Measurements from ENCODE around the gene SPHK1. TPM values are rescaled to one million over a fixed set of nuclear protein-coding genes. Genes with fewer than 3 reads are reported as not detected.

The SPHK1 gene
- total and polyA plus RNA-seq, 8 donors = 5.1 to 46.3 (median 10.2) TPM

- FAIRE-seq = no peak
- Histone ChIP-seq H3K36me3 (no peaks in the 10 kb centered on the region), H3K4me1 (peaks cover 0 to 14% (median 10%) of the 10 kb centered on the region in 3 donors), H3K27ac (peak overlapping the region; percentile 79 to 89 (median 83)), H3K9me3 (no peaks in the 10 kb centered on the region), H3K27me3 (no peaks in the 10 kb centered on the region), H3K4me3 (peak overlapping the region; percentile 38 to 77 (median 55))
- intact Hi-C loops (cut with DNase I) = no loop called here
- TF ChIP-seq CTCF (IDR thresholded peaks at IDR 0.05) = no peak
- peak; percentile 33 to 85 (median 52) for DNase-seq
- ATAC-seq = peak in 3 of 4 donors; percentile 27 to 37 (median 28)
- WGBS, 2 donors = 0 to 1% methylated on average over 65 of the region's 65 CpGs
These were observed 725 bp upstream of the SPHK1 start for GRCh38 chr17:76383546-76384221.

GRCh38 chr17:76384987-76385891 is 830 bp downstream of the SPHK1 start:
- no peak for TF ChIP-seq CTCF (IDR thresholded peaks at IDR 0.05)
- intact Hi-C loops (cut with DNase I) = loop anchor here in 1 of 3 donors (5.0 kb wide), 1 partner anchor 78 kb away; the partner anchor contains the start of gene QRICH2
- FAIRE-seq = no peak
- DNase-seq = peak; percentile 40 to 82 (median 53)
- Histone ChIP-seq H3K27me3 (no peaks in the 10 kb centered on the region), H3K36me3 (peaks cover 0 to 2% (median 0%) of the 10 kb centered on the region in 3 donors), H3K27ac (peak overlapping the region; percentile 71 to 89 (median 82)), H3K9me3 (no peaks in the 10 kb centered on the region), H3K4me1 (peaks cover 0 to 14% (median 10%) of the 10 kb centered on the region in 3 donors), H3K4me3 (peak overlapping the region; percentile 14 to 77 (median 55))
- WGBS, 2 donors = 2% methylated on average over 74 of the region's 74 CpGs
- ATAC-seq = peak; percentile 5 to 10 (median 8)

GRCh38 chr17:76385892-76386786 is 1.7 kb downstream of the SPHK1 start:
- TF ChIP-seq CTCF (IDR thresholded peaks at IDR 0.05) = peak; percentile 83 to 92 (median 86)
- no peaks in the 10 kb centered on the region for H3K9me3 ChIP-seq
- peak overlapping the region in 2 of 4 donors; percentile 33 to 89 for H3K27ac ChIP-seq
- FAIRE-seq = no peak
- DNase-seq = peak; percentile 70 to 91 (median 82)
- H3K27me3 ChIP-seq = no peaks in the 10 kb centered on the region
- ATAC-seq = peak; percentile 41 to 60 (median 55)
- peaks cover 0 to 14% (median 10%) of the 10 kb centered on the region in 3 donors for H3K4me1 ChIP-seq
- H3K36me3 ChIP-seq = peaks cover 0 to 11% (median 0%) of the 10 kb centered on the region in 3 donors
- WGBS, 2 donors = 28 to 30% methylated on average over 52 of the region's 52 CpGs
- intact Hi-C loops (cut with DNase I) = loop anchor here in 1 of 3 donors (5.0 kb wide), 1 partner anchor 79 kb away; the partner anchor contains the start of gene QRICH2
- H3K4me3 ChIP-seq = peak overlapping the region; percentile 14 to 77 (median 55)

GRCh38 chr17:76386966-76387765 is 2.8 kb downstream of the SPHK1 start:
- 71 to 78% methylated on average over 30 to 31 of the region's 31 CpGs for WGBS, 2 donors
- H3K9me3 ChIP-seq = no peaks in the 10 kb centered on the region
- DNase-seq = peak in 1 of 6 donors; percentile 71
- TF ChIP-seq CTCF (IDR thresholded peaks at IDR 0.05) = no peak
- peaks cover 0 to 14% (median 10%) of the 10 kb centered on the region in 3 donors for H3K4me1 ChIP-seq
- intact Hi-C loops (cut with DNase I) = loop anchor here in 1 of 3 donors (5.0 kb wide), 1 partner anchor 80 kb away; the partner anchor contains the start of gene QRICH2
- H3K36me3 ChIP-seq = peaks cover 0 to 17% (median 0%) of the 10 kb centered on the region in 3 donors
- no peaks in the 10 kb centered on the region for H3K27me3 ChIP-seq
- H3K27ac ChIP-seq = no peak overlapping the region
- no peak for FAIRE-seq
- no peak overlapping the region for H3K4me3 ChIP-seq
- ATAC-seq = no peak
